ENCODE results near the gene BAAT. TPM values are rescaled to one million over a fixed set of nuclear protein-coding genes. Genes with fewer than 3 reads are reported as not detected.
A peak's percentile ranks its signal among the peaks of the same experiment; 100 is the strongest.

The BAAT gene
- total and polyA plus RNA-seq, 4 experiments from 2014 or later, result 0.08 to 0.15 TPM; not detected in 2

DNA sequence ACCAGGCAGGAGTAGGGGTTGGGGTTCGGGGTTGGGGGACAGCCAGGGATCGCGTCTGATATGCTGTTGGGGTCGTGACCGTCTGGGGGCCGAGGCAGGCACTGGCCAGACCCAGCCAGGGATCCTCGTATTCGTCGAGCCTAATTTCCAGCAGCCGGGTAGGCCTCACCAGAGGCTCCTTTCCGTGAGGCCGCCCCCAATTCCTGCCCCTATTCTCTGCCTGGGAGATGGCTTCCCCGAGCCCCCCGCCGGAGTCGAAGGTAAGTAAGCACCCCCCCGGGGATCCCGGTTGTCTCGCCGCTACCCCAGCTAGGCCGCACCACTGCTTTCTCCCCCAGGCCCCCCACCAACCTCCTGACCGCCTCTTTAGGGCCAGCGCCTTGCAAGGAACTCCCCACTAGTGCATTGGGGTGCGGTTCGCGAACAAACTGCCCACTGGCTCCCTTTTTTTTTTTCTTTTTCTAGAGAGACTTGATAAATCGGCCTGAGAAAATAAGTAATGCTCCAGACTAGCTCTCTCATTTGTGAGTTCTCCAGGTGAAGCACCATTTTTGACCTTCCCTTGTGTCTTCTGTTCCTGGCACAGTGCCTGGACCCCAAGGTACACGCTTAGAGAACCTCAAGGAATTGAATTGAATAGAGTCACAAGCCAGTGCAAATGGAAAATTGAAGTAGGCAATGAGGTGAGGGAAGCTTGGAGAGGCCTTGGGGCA, 14.3 kb upstream of the BAAT start:
- Mint-ChIP-seq H3K9me3 (peaks cover 0 to 8% (median 4%) of the 10 kb centered on the region in 8 donors), H3K4me3 (peak overlapping the region; percentile 98 to 100 (median 99)), H3K27ac (peak overlapping the region; percentile 98 to 100 (median 99)), H3K27me3 (no peaks in the 10 kb centered on the region), H3K4me1 (peaks cover 61 to 89% (median 79%) of the 10 kb centered on the region in 4 donors), H3K36me3 (peaks cover 52 to 77% of the 10 kb centered on the region in 2 donors)
- intact Hi-C loops (cut with micrococcal nuclease), result loop anchor here (1.0 to 10.0 kb wide), 7 partner anchors 134 to 1578 kb away; partner anchors contain the start of genes ERP44, INVS, MSANTD3 and NR4A3
- Histone ChIP-seq H3K9me3 (ENCODE audit: control insufficient read depth in 1 of 2, low read length in 2 of 2) (no peaks in the 10 kb centered on the region), H3K4me3 (ENCODE audit: low read length in 2 of 2) (peak overlapping the region; percentile 62 to 86), H3K27ac (ENCODE audit: low read depth, low read length) (peak overlapping the region; percentile 93), H3K27me3 (ENCODE audit: insufficient read depth, low read length) (no peaks in the 10 kb centered on the region), H3K36me3 (ENCODE audit: insufficient read depth, low read length) (peaks cover 21% of the 10 kb centered on the region), H3K4me1 (ENCODE audit: insufficient read depth, low read length) (peaks cover 61% of the 10 kb centered on the region)
- ChIA-PET POLR2A (ENCODE audit: partially characterized antibody) (interaction anchor here (0.9 to 2.4 kb wide), 5 partner anchors 9 to 171 kb away, joined by 5 to 24 read pairs (median 6); partner anchors contain the start of gene RNF20), CTCF (ENCODE audit: partially characterized antibody) (interaction anchor here (1.2 to 2.3 kb wide), 3 partner anchors 11 to 134 kb away, joined by 5 to 13 read pairs (median 7); partner anchors contain the start of gene RNF20)
- no peak for DNase-seq

GRCh38 chr9:101398068-101398929, 13.5 kb upstream of the BAAT start, which contains the start of the genes MRPL50 and ZNF189:
MRPL50 (minus strand) TSS chr9:101398618; CDS start chr9:101398592, 26 bp downstream.
ZNF189 (plus strand) TSS chr9:101398851; CDS start chr9:101399157, 306 bp downstream.
- CTCF ChIA-PET (ENCODE audit: partially characterized antibody), result interaction anchor here (0.8 to 2.3 kb wide), 3 partner anchors 10 to 797 kb away, joined by 3 to 13 read pairs (median 7); partner anchors contain the start of gene RNF20
- H3K27me3 ChIP-seq (ENCODE audit: insufficient read depth, low read length), result no peaks in the 10 kb centered on the region
- intact Hi-C loops (cut with micrococcal nuclease), result loop anchor here (1.0 to 10.0 kb wide), 7 partner anchors 135 to 1577 kb away; partner anchors contain the start of genes ERP44, INVS, MSANTD3 and NR4A3
- peak; percentile 95 to 100 (median 97) for DNase-seq
- H3K4me1 ChIP-seq (ENCODE audit: insufficient read depth, low read length), result peaks cover 64% of the 10 kb centered on the region
- H3K36me3 Mint-ChIP-seq, result peaks cover 48 to 71% of the 10 kb centered on the region in 2 donors
- peak within 1 kb of the TSS; percentile 93 for H3K27ac ChIP-seq (ENCODE audit: low read depth, low read length)
- POLR2A ChIA-PET (ENCODE audit: partially characterized antibody), result interaction anchor here (0.9 to 2.4 kb wide), 5 partner anchors 10 to 172 kb away, joined by 5 to 24 read pairs (median 6); partner anchors contain the start of gene RNF20
- peaks cover 14% of the 10 kb centered on the region for H3K36me3 ChIP-seq (ENCODE audit: insufficient read depth, low read length)
- H3K9me3 Mint-ChIP-seq, result peaks cover 0 to 6% (median under 1%) of the 10 kb centered on the region in 8 donors
- H3K4me3 Mint-ChIP-seq, result peak within 1 kb of the TSS; percentile 98 to 100 (median 99)
- peaks cover 61 to 87% (median 78%) of the 10 kb centered on the region in 4 donors for H3K4me1 Mint-ChIP-seq
- H3K27me3 Mint-ChIP-seq, result no peaks in the 10 kb centered on the region
- peak within 1 kb of the TSS; percentile 98 to 100 (median 99) for H3K27ac Mint-ChIP-seq
- peak within 1 kb of the TSS; percentile 75 to 86 for H3K4me3 ChIP-seq (ENCODE audit: low read length in 2 of 2)
- no peaks in the 10 kb centered on the region for H3K9me3 ChIP-seq (ENCODE audit: control insufficient read depth in 1 of 2, low read length in 2 of 2)

DNA sequence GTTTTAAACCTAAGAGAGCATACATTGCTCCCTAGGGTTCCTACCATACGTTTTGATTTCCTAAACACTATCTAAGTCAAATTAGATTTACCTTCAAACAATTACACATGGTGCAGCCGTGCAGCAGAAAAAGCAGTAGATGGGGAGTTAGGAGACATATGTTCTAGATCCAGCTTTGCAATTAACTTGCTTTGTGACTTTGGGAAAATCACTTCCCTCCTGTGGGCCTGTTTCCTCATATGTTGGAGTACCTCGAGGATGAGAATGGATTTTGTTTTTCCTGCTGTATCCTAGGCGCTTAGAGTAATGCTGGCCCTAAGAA, 12.9 kb upstream of the BAAT start:
- Histone ChIP-seq H3K4me3 (ENCODE audit: low read length in 2 of 2) (peak overlapping the region; percentile 75 to 86), H3K9me3 (ENCODE audit: control insufficient read depth in 1 of 2, low read length in 2 of 2) (no peaks in the 10 kb centered on the region), H3K4me1 (ENCODE audit: insufficient read depth, low read length) (peaks cover 64% of the 10 kb centered on the region), H3K27me3 (ENCODE audit: insufficient read depth, low read length) (no peaks in the 10 kb centered on the region), H3K36me3 (ENCODE audit: insufficient read depth, low read length) (peaks cover 8% of the 10 kb centered on the region), H3K27ac (ENCODE audit: low read depth, low read length) (peak overlapping the region; percentile 93)
- Mint-ChIP-seq H3K9me3 (peaks cover 0 to 6% (median 2%) of the 10 kb centered on the region in 8 donors), H3K36me3 (peaks cover 47 to 69% of the 10 kb centered on the region in 2 donors), H3K4me3 (peak overlapping the region; percentile 98 to 100 (median 99)), H3K27ac (peak overlapping the region; percentile 98 to 100 (median 99)), H3K27me3 (no peaks in the 10 kb centered on the region), H3K4me1 (peaks cover 61 to 86% (median 77%) of the 10 kb centered on the region in 4 donors)
- CTCF ChIA-PET (ENCODE audit: partially characterized antibody), result interaction anchor here (0.8 to 2.3 kb wide), 3 partner anchors 9 to 796 kb away, joined by 3 to 13 read pairs (median 7); partner anchors contain the start of gene RNF20
- DNase-seq, result no peak
- intact Hi-C loops (cut with micrococcal nuclease), result loop anchor here (1.0 to 10.0 kb wide), 7 partner anchors 136 to 1577 kb away; partner anchors contain the start of genes ERP44, INVS, MSANTD3 and NR4A3
- POLR2A ChIA-PET (ENCODE audit: partially characterized antibody), result interaction anchor here (1.2 to 2.4 kb wide), 3 partner anchors 9 to 136 kb away, joined by 5 to 24 read pairs (median 8); partner anchors contain the start of gene RNF20

- no peak overlapping the region for H3K4me3 ChIP-seq (ENCODE audit: low read length in 2 of 2)
- Mint-ChIP-seq H3K9me3 (peaks cover 0 to 11% (median 4%) of the 10 kb centered on the region in 8 donors), H3K4me3 (peak overlapping the region in 2 of 8 donors; percentile 33 to 74), H3K36me3 (peaks cover 40 to 72% of the 10 kb centered on the region in 2 donors), H3K4me1 (peaks cover 51 to 81% (median 70%) of the 10 kb centered on the region in 4 donors), H3K27me3 (no peaks in the 10 kb centered on the region), H3K27ac (peak overlapping the region in 2 of 7 donors; percentile 39 to 80)
- H3K27me3 ChIP-seq (ENCODE audit: insufficient read depth, low read length), result no peaks in the 10 kb centered on the region
- no peaks in the 10 kb centered on the region for H3K9me3 ChIP-seq (ENCODE audit: control insufficient read depth in 1 of 2, low read length in 2 of 2)
- peaks cover 48% of the 10 kb centered on the region for H3K4me1 ChIP-seq (ENCODE audit: insufficient read depth, low read length)
- no peak overlapping the region for H3K27ac ChIP-seq (ENCODE audit: low read depth, low read length)
- CTCF ChIA-PET (ENCODE audit: partially characterized antibody), result no interaction called here
- no peak for DNase-seq
- H3K36me3 ChIP-seq (ENCODE audit: insufficient read depth, low read length), result peaks cover under 1% of the 10 kb centered on the region
- POLR2A ChIA-PET (ENCODE audit: partially characterized antibody), result no interaction called here
- intact Hi-C loops (cut with micrococcal nuclease), result loop anchor here (5.0 to 10.0 kb wide), 3 partner anchors 797 to 1297 kb away; partner anchors contain the start of genes ERP44, INVS and TEX10
Measured at GRCh38 chr9:101394687-101395086, 9.9 kb upstream of the BAAT start.

- H3K27ac Mint-ChIP-seq, result peak overlapping the region in 2 of 7 donors; percentile 49 to 81
- H3K36me3 Mint-ChIP-seq, result peaks cover 46 to 74% of the 10 kb centered on the region in 2 donors
- peak overlapping the region in 2 of 8 donors; percentile 13 to 17 for H3K4me3 Mint-ChIP-seq
- H3K36me3 ChIP-seq (ENCODE audit: insufficient read depth, low read length), result peaks cover 7% of the 10 kb centered on the region
- intact Hi-C loops (cut with micrococcal nuclease), result loop anchor here (10.0 kb wide), 1 partner anchor 1038 kb away; the partner anchor contains the start of gene TEX10
- H3K4me3 ChIP-seq (ENCODE audit: low read length in 2 of 2), result no peak overlapping the region
- H3K4me1 Mint-ChIP-seq, result peaks cover 48 to 70% (median 60%) of the 10 kb centered on the region in 4 donors
- no peaks in the 10 kb centered on the region for H3K27me3 Mint-ChIP-seq
- POLR2A ChIA-PET (ENCODE audit: partially characterized antibody), result no interaction called here
- no peaks in the 10 kb centered on the region for H3K9me3 ChIP-seq (ENCODE audit: control insufficient read depth in 1 of 2, low read length in 2 of 2)
- H3K27me3 ChIP-seq (ENCODE audit: insufficient read depth, low read length), result no peaks in the 10 kb centered on the region
- H3K4me1 ChIP-seq (ENCODE audit: insufficient read depth, low read length), result peaks cover 42% of the 10 kb centered on the region
- peaks cover 0 to 11% (median 4%) of the 10 kb centered on the region in 8 donors for H3K9me3 Mint-ChIP-seq
- no peak overlapping the region for H3K27ac ChIP-seq (ENCODE audit: low read depth, low read length)
- CTCF ChIA-PET (ENCODE audit: partially characterized antibody), result no interaction called here
- DNase-seq, result no peak
Measured at GRCh38 chr9:101393135-101393534, 8.3 kb upstream of the BAAT start.

- Mint-ChIP-seq H3K9me3 (peaks cover 0 to 18% (median 15%) of the 10 kb centered on the region in 8 donors), H3K27me3 (no peaks in the 10 kb centered on the region), H3K36me3 (peaks cover 45 to 54% of the 10 kb centered on the region in 2 donors), H3K4me3 (no peak overlapping the region), H3K4me1 (peaks cover 23 to 35% (median 26%) of the 10 kb centered on the region in 4 donors), H3K27ac (peak overlapping the region in 3 of 7 donors; percentile 51 to 85 (median 62))
- peaks cover 7% of the 10 kb centered on the region for H3K36me3 ChIP-seq (ENCODE audit: insufficient read depth, low read length)
- H3K27ac ChIP-seq (ENCODE audit: low read depth, low read length), result no peak overlapping the region
- H3K9me3 ChIP-seq (ENCODE audit: control insufficient read depth in 1 of 2, low read length in 2 of 2), result no peaks in the 10 kb centered on the region
- DNase-seq, result no peak
- intact Hi-C loops (cut with micrococcal nuclease), result no loop called here
- no peaks in the 10 kb centered on the region for H3K27me3 ChIP-seq (ENCODE audit: insufficient read depth, low read length)
- ChIA-PET CTCF (ENCODE audit: partially characterized antibody) (interaction anchor here (0.9 to 2.0 kb wide), 9 partner anchors 10 to 152 kb away, joined by 3 to 8 read pairs (median 4); partner anchors contain the start of genes MRPL50, RNF20 and ZNF189), POLR2A (ENCODE audit: partially characterized antibody) (interaction anchor here (1.3 kb wide), 1 partner anchor 10 kb away, joined by 8 read pairs; the partner anchor contains the start of genes MRPL50 and ZNF189)
- H3K4me3 ChIP-seq (ENCODE audit: low read length in 2 of 2), result no peak overlapping the region
- peaks cover 5% of the 10 kb centered on the region for H3K4me1 ChIP-seq (ENCODE audit: insufficient read depth, low read length)
Measured at GRCh38 chr9:101388507-101388993, 3.7 kb upstream of the BAAT start.
